GM18499 (cell line): Measurements from ENCODE around the gene UNK.

ENCODE experiments used
- ATAC-seq: cut with Tn5 transposase; IDR thresholded peaks from one replicate; pipeline ENCODE4 v1.9.1; 2021; ENCODE audit warnings: moderate number of reproducible peaks; ENCODE audit not compliant: insufficient read depth, unreplicated experiment

Gene UNK

GRCh38 chr17:75832164-75832651 is 47.6 kb downstream of the UNK start:
- ATAC-seq: no peak

DNA sequence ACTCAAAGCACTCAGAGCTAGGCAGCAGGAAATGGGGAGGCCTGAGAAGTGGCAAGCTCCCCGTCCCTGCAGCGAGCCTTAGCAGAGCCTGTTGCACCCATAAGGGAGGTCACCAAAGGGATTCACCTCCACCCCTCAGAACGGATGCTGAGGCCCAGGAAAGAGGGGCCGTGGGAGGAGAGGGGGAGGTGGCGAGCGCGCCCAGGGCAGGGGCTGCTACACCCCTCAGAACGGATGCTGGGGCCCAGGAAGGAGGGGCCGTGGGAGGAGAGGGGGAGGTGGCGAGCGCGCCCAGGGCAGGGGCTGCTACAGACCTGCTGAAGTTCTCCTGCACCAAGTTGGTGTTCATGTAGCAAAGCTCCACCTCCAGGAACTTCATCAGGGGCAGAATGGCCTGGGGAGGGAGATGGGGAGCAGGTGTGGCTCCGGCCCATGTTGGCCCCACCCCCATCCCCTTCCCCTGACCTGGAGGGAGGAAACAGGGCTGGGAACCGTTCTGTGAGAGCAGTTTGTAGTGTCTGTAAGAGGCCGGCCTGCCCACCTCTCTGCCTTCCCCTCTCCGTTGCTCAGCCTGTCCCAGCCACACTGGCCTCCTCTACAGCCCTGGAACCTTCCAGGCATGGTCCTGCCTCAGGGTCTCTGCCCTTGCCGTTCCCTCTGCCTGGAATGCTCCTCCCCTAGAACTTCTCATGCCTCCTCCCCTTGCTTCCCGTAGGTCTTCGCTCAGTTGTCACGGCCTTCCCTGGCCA is 48.2 kb downstream of the UNK start:
- ATAC-seq: no peak

- ATAC-seq: no peak
Observed at GRCh38 chr17:75834279-75834920, 49.8 kb downstream of the UNK start.

- no peak for ATAC-seq
Observed at GRCh38 chr17:75834928-75835653, 50.5 kb downstream of the UNK start.

- no peak for ATAC-seq
Observed at GRCh38 chr17:75835654-75835987, 51.0 kb downstream of the UNK start.

GRCh38 chr17:75836605-75837004 is 52.0 kb downstream of the UNK start:
- ATAC-seq: no peak

DNA sequence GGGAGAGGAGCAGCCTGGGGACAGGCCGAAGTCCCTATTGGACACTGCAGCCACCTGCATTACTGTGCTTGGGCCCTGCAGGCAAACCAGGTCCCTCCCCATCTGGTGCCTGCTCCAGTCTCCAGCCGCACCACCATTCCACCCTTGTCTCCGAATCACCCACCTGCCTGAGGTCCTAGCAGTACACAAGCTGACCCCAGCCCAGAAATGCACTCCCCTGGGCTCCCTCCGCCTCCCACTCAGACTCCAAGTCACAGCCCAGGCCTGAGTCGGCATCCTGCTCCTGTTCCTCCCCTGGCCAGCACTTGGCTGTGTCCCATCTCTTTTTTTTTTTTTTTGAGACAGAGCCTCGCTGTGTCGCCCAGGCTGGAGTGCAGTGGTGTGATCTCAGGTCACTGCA is 53.3 kb downstream of the UNK start:
- ATAC-seq: no peak

- no peak for ATAC-seq
Observed at GRCh38 chr17:75838410-75838809, 53.8 kb downstream of the UNK start.

DNA sequence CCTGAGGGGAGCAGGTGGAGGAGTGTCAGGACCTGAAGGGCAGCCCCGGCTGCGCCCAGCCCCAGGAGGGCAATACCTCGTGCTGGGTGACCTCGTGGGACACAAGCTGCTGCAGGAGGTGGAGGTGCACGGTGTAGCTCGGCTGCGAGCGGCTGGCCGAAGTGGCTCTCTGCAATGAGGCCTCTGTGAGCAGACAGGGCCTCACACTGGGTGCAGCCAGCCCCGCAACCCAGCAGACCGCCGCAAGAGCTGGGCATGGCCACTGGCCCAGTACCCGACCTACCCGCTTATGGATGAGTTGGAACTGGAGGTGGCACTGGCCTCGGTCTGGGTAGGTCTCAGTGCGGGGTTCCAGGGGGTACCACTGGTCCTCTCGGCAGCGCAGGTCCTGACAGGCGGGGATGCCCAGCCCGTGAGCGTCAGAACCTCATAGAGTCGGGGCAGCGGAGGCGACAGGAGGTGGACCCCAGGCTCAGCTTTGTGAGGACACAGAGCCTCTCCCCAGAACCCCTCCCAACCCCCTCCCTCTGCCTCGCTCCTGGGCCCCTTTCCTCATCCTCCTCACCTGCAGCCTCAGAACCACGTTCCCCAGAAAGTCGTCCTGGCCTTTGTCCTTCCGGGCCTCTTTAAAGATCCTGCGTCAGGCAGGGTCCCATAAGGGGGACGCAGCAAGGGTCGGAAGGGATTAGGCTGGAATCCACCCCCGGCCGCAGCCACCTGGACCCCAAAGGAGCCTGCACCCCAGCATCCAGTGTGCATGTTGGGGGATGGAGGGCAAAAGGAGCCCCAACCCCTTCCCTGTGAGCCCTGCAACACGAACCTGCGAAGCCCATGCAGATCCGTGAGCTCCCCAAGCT is 55.6 kb downstream of the UNK start:
- ATAC-seq: no peak

- ATAC-seq: no peak
Observed at GRCh38 chr17:75840799-75841164, 56.2 kb downstream of the UNK start.

DNA sequence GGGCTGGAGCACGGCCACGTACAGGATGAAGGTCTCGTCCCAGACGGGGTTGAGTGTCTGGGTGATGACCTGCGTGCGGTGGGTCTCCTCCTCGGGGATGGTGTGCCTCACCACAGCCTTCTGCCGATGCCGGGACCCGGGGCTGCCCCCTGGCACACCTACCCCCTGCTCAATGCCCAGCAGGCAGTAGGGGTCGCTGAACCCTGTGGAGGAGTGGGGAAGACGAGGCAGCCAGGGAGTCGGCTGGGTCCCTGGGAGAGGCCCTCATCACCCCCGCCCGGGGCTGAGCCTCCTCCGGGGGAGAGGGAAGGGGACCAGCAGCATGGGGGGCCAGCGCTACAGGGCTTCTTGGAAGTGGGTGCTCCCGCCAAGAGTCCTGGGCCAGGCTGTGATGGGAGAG is 57.8 kb downstream of the UNK start:
- no peak for ATAC-seq

- no peak for ATAC-seq
Observed at GRCh38 chr17:75842963-75843576, 58.5 kb downstream of the UNK start.

DNA sequence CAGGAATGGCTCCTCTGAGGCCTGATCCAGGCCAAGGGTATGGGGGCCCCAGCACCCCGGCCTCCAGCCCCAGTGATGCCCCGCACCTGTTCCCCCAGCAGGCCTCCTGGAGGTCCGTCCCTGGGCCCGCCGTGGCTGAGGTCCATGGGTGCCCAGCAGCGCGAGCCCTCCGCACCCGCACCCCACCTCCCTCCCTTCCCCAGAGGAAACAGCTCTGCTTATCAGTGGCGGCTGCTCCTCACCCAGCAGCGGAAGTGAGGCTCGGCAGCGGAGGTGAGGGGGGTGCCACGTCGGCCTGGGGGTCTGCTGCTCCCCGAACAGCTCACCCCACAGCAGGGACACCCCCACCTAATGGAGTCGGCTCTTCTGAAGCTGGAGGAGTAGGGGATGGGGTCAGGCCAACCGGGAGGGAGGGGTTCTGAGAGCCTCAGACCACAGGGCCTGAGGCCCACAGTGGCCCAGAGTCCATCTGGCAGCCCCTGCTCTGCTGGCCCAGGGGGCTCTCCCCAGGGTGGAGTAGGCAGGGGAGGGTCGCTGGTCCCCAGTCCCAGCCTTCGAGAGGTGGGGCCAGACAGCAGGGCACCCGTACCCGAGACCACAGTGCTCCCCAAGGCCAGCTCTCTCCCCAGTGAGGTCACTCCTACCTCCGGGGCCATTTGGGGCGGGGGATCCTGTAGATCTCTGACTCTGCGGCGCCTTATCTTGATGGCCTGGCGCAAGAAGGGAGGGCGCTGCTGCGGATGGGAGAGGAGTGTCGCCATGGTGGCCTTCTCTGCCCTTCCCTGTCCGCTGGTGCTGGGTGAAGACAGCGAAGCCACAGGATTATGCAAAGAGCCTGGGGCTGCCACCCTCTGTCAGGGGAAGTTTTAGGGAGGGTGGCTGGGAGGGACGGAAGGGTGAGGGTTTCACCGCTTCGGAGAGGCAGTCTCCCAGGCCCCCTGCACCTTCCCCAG is 59.2 kb downstream of the UNK start, which contains the start of gene UNC13D:
Gene UNC13D, minus strand, starts transcription at position 828 of the 953 bp plus-strand sequence. Its CDS starts 67 bp downstream, at position 761.
- no peak for ATAC-seq

DNA sequence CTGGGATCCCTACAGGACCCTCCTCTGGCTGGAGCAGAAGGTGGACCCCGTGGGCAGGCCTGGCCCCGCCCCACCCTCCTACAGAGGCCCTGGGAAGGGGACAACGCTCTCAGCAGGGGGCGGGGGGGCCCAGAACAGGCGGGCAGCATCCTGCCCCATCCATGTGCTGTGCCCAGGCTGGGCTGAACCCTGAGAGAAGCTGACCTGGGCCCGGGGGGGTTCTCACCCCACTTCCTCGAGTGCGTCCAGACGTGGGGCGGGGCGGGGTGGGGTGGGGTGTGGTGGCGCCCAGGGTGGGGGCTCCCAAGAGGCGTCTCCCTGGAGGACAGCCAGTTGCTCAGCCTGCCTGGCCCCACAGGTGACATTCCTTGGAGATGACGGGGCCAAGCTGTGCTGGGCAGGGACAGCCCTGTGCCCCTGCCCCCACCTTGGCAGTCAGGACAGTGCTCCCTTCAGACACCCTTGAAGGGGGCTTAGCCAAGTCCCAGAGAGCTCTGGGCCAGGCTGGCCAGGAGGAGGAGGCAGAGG is 60.0 kb downstream of the UNK start:
- no peak for ATAC-seq

DNA sequence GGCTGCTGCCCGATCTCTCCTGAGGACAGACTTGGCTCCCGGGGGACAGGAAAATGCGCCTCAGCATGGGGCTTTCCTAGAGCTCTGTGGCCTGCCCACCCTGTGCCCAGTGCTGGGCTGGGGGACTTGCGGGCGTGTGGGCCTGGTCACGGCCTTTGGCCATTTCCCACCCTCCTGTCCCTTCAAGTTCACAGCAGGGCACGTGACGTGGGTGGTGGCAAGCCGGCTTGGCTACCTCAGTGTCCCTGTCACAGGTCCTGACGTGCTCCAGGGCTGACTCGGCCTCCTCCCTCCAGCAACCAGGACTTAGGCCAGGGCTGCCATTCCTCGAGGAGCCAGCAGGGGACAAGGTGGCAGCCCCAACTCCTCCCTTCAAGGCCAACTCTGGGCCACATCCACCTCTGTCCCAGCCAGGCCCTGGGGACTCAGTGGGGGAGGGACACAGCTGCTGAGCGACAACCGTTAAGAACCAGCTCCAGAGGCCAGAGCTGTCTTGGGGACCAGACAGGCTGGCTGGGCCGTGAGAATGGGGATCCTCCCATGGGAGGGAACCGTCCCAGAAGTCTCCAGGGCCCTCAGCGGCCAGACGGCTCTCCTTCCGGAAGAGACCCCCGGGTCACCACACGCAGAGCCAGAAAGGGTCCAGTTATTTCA is 60.6 kb downstream of the UNK start:
- no peak for ATAC-seq

DNA sequence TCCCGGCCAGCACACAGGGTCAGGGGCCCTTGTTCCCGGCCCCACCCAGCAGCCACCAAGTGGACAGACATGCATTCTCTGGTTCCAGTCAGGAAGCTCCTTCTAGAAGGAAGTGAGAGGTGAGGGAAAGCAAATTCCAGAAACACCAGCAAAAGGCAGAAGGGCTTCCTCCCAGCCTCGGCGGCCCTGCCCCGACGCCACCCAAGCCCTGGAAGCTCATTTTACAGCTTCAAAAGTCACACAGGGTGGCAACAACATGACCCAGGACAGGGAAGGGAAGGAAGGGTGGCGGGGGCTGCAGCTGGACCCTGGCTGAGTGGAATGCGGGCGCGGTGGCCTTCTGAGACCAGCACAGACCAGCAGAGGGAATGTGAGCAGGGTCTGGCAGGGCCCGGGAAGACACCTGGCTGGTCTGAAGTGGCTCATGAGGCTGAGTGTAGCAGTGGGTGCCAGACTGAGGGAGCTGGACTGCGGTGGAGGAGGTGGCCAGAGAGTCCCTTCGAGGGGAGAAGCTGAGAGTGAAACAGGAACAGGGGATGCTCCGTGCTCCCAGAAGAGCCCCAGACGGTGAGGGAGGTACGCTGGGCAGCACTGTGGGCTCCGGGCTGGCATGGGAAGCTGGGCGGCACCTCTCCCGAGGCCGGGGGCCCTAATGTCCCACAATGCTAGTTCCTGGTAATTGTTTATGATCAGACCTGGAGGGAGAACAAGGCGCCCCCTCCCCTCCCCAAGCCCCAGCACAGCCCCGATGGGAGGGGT is 61.5 kb downstream of the UNK start:
- no peak for ATAC-seq
